HG03139 (cell line): ENCODE measurements around the gene MANF.

Source experiments
- ATAC-seq: cut with Tn5 transposase; IDR thresholded peaks from one replicate; pipeline ENCODE4 v1.9.1; 2021; ENCODE audit not compliant: unreplicated experiment

Gene MANF

GRCh38 chr3:51429138-51429537, 44.0 kb downstream of the MANF start:
- no peak for ATAC-seq

- no peak for ATAC-seq
Observed at GRCh38 chr3:51434110-51434509, 49.0 kb downstream of the MANF start.

- ATAC-seq: no peak
Observed at GRCh38 chr3:51434746-51435327, 49.7 kb downstream of the MANF start.

DNA sequence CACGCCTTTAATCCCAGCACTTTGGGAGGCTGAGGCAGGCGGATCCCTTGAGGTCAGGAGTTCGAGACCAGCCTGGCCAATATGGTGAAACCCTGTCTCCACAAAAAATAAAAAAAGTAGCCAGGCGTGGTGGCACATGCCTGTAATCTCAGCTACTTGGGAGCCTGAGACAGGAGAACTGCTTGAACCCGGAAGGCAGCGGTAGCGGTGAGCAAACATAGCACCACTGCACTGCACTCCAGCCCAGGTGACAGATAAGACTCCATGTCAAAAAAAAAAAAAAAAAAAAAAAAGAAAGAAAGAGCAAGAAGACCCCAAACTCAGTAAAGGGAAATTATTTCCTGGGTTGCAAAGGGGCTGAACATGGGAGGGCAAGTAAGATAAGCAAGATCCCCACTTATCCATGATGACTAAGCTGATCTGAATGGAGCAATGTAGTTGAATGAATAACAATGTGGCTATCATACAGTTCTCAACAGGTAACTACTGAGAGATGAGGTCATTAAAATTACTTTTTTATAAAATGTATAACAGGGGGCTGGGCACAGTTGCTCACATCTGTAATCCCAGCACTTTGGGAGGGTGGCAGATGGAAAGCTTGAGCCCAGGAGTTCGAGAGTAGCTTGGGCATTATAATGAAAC, 52.0 kb downstream of the MANF start:
- ATAC-seq: no peak
